22Rv1 (cell line): ENCODE results near the gene MLLT1.

Experiments
- ZFX ChIP-seq: fragments of 450-650 bp; IDR thresholded peaks from 2 replicates; pipeline ENCODE4 v1.6.1; 2017; ENCODE audit warnings: antibody characterized with exemption, borderline replicate concordance
- TF ChIP-seq, protein P1 (sequence below): fragments of 450-650 bp; IDR thresholded peaks from 2 replicates; pipeline ENCODE4 v1.5.1; 2017; ENCODE audit warnings: mild to moderate bottlenecking

DNA sequence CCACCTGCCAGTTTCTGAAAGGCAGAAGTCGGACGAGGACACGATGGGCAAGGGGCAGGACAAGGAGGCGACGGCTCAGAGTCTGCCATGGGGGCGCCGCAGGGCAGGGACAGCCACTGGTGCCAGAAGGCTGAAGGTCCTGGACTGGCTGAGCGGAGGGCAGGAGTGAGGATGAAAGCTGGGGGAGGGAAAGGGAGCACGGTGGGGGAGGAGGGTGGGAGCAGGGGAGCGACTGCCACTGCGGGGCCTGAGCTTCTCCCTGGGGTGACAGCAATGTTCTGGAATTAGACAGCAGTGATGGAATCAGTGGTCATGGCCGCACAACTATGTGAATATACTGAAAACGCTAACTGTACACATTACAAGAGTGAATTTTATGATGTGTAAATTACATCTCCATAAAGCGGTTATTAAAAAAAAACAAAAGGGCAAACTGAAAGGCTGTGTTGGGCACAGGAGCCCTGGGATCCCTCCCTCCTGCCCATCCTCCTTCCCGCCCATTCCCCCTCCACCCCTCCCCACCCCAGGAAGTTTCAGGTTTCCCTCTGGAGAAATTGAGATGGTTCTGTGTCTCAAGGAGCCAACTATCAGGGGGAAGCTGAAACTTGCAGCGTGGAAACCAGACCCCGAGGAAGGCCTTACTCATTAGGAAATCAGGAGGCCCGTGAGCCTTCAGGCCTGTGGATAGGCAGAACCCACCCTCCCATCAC is 15.9 kb downstream of the MLLT1 start:
- TF ChIP-seq, protein P1, sequence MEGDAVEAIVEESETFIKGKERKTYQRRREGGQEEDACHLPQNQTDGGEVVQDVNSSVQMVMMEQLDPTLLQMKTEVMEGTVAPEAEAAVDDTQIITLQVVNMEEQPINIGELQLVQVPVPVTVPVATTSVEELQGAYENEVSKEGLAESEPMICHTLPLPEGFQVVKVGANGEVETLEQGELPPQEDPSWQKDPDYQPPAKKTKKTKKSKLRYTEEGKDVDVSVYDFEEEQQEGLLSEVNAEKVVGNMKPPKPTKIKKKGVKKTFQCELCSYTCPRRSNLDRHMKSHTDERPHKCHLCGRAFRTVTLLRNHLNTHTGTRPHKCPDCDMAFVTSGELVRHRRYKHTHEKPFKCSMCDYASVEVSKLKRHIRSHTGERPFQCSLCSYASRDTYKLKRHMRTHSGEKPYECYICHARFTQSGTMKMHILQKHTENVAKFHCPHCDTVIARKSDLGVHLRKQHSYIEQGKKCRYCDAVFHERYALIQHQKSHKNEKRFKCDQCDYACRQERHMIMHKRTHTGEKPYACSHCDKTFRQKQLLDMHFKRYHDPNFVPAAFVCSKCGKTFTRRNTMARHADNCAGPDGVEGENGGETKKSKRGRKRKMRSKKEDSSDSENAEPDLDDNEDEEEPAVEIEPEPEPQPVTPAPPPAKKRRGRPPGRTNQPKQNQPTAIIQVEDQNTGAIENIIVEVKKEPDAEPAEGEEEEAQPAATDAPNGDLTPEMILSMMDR = no peak
- no peak for TF ChIP-seq ZFX
